GM23338 (cell line): ENCODE measurements around the gene BIN1.

Experiments used
- CREB1 ChIP-seq: fragments of 250-450 bp; sonication (Bioruptor Pico); IDR thresholded peaks from 2 replicates; pipeline ENCODE4 v1.5.0; 2020; ENCODE audit warnings: low read depth, mild to moderate bottlenecking, moderate library complexity
- EZH2 ChIP-seq: fragments of 200-600 bp; sonication (generic); IDR thresholded peaks from one replicate; pipeline ENCODE4 v1.8.0; 2017; ENCODE audit warnings: antibody characterized with exemption, mild to moderate bottlenecking, low read depth; ENCODE audit not compliant: unreplicated experiment
- EZH2phosphoT487 ChIP-seq: fragments of 200-600 bp; sonication (generic); IDR thresholded peaks from one replicate; pipeline ENCODE4 v1.8.1; 2018; ENCODE audit warnings: antibody characterized with exemption; ENCODE audit not compliant: unreplicated experiment
- JUNB ChIP-seq: IDR thresholded peaks from one replicate; pipeline ENCODE4 v1.6.1; 2016; ENCODE audit warnings: antibody characterized with exemption; ENCODE audit not compliant: unreplicated experiment
- POLR2AphosphoS5 ChIP-seq: IDR thresholded peaks from 2 replicates; pipeline ENCODE4 v1.6.1; 2016; ENCODE audit warnings: antibody characterized with exemption, low read depth
- REST ChIP-seq: IDR thresholded peaks from one replicate; pipeline ENCODE4 v1.6.1; 2018; ENCODE audit warnings: antibody characterized with exemption; ENCODE audit not compliant: unreplicated experiment
- TF ChIP-seq, protein P1 (sequence below), 2 experiments: fragments of 200-600 bp in 1 of 2; sonication (generic) in 1 of 2; conservative IDR thresholded peaks; 2 replicates each; pipeline versions ENCODE4 v1.5.1 to v1.6.1; 2016 to 2017; ENCODE audit warnings: antibody characterized with exemption in 2 of 2, low read depth in 2 of 2, mild to moderate bottlenecking in 2 of 2, moderate library complexity in 1 of 2

DNA sequence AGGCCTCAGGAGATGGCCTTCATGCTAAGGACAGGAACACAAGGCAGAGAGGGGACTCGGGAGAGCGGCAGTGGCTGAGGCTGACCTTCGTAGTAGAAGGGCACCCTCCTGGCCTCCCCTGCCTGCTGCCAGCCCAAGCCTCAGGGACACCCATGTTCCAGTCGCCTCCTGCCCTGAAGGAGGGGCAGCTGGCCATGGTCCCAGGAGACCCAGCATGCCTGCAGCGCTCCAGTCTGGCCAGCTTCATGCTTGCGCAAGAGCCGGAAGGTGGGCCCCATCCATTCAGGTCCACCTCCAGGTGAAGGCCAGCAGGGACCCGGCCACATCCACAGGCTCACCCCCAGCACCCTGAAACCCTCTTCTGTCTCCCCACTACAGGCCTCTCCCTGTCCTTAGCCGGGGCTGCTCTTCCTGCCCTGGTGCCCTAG, 35.0 kb downstream of the BIN1 start:
- TF ChIP-seq, protein P1, sequence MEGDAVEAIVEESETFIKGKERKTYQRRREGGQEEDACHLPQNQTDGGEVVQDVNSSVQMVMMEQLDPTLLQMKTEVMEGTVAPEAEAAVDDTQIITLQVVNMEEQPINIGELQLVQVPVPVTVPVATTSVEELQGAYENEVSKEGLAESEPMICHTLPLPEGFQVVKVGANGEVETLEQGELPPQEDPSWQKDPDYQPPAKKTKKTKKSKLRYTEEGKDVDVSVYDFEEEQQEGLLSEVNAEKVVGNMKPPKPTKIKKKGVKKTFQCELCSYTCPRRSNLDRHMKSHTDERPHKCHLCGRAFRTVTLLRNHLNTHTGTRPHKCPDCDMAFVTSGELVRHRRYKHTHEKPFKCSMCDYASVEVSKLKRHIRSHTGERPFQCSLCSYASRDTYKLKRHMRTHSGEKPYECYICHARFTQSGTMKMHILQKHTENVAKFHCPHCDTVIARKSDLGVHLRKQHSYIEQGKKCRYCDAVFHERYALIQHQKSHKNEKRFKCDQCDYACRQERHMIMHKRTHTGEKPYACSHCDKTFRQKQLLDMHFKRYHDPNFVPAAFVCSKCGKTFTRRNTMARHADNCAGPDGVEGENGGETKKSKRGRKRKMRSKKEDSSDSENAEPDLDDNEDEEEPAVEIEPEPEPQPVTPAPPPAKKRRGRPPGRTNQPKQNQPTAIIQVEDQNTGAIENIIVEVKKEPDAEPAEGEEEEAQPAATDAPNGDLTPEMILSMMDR (conservative IDR thresholded peaks at IDR 0.05; ENCODE audit: low read depth in 2 of 2) = no peak
- TF ChIP-seq CREB1 (CRISPR knock-in tag) (no peak), POLR2AphosphoS5 (no peak), EZH2 (no peak), EZH2phosphoT487 (no peak), JUNB (no peak), REST (no peak)
